Endothelial cell (in vitro differentiated cells): ENCODE data around the gene NCK1. TPM values are rescaled to one million over a fixed set of nuclear protein-coding genes. Genes with fewer than 3 reads are reported as not detected.

Source experiments
- DNase-seq: peaks from one replicate; pipeline ENCODE4 v3.0.0; 2021; ENCODE audit warnings: low spot score
- H3K27ac Mint-ChIP-seq: one replicate; pipeline ENCODE4 v1.8.0; 2021; ENCODE audit warnings: mixed read lengths, inconsistent platforms; ENCODE audit not compliant: unreplicated experiment
- H3K27me3 Mint-ChIP-seq: one replicate; pipeline ENCODE4 v1.8.0; 2021; ENCODE audit warnings: mild to moderate bottlenecking, moderate library complexity, mixed read lengths, inconsistent platforms; ENCODE audit not compliant: unreplicated experiment
- H3K36me3 Mint-ChIP-seq: one replicate; pipeline ENCODE4 v1.8.0; 2021; ENCODE audit warnings: mild to moderate bottlenecking, low read depth, mixed read lengths, inconsistent platforms; ENCODE audit not compliant: unreplicated experiment
- H3K4me1 Mint-ChIP-seq: one replicate; pipeline ENCODE4 v1.8.0; 2021; ENCODE audit warnings: mild to moderate bottlenecking, mixed read lengths, inconsistent platforms; ENCODE audit not compliant: unreplicated experiment
- H3K4me3 Mint-ChIP-seq: one replicate; pipeline ENCODE4 v1.8.0; 2021; ENCODE audit warnings: mild to moderate bottlenecking, mixed read lengths, inconsistent platforms; ENCODE audit not compliant: unreplicated experiment
- H3K9me3 Mint-ChIP-seq: one replicate; pipeline ENCODE4 v1.8.0; 2021; ENCODE audit warnings: mixed read lengths, inconsistent platforms; ENCODE audit not compliant: unreplicated experiment
- CTCF ChIP-seq: fragments of 200-600 bp; sonication (generic); IDR thresholded peaks from one replicate; pipeline ENCODE4 v1.5.0; 2021; ENCODE audit warnings: antibody characterized with exemption; ENCODE audit not compliant: unreplicated experiment
- total RNA-seq: library from RNA; stranded (reverse); fragmentation: NEBNext Ultra II Directional; extraction: Animal tissue kit (Norgen Biotek cat#: 25700); gene quantifications from one replicate; pipeline ENCODE4 v1.2.1, GENCODE V29; 2021; ENCODE audit not compliant: unreplicated experiment

NCK1 gene
- total RNA-seq, 1 donor from 2014 or later, result 53.9 TPM

DNA sequence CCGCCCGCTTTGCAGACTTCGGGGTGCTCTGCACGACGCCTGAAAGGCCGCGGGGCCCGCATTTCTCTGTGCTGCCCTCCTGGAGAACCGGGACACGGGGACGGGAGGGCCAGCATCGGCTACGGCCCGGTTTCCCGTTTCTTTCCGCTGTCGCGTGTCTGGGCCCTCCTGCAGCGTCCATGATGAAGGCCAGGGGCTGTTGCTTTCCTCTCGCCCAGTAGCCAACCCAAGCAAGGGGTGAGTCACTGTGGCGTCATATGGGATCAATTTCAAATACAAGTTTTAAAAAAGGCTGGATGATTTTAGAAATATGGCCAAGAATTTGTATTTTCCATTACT, 42.6 kb upstream of the NCK1 start:
- H3K9me3 Mint-ChIP-seq, result peaks cover 2% of the 10 kb centered on the region
- H3K27me3 Mint-ChIP-seq, result peaks cover 9% of the 10 kb centered on the region
- TF ChIP-seq CTCF, result no peak
- peak overlapping the region; percentile 96 for H3K4me3 Mint-ChIP-seq
- H3K36me3 Mint-ChIP-seq, result peaks cover 9% of the 10 kb centered on the region
- peak; percentile 24 for DNase-seq
- H3K27ac Mint-ChIP-seq, result no peak overlapping the region
- H3K4me1 Mint-ChIP-seq, result peaks cover 19% of the 10 kb centered on the region

GRCh38 chr3:136819731-136820679, 42.0 kb upstream of the NCK1 start:
- peaks cover 4% of the 10 kb centered on the region for H3K9me3 Mint-ChIP-seq
- peak overlapping the region; percentile 96 for H3K4me3 Mint-ChIP-seq
- peaks cover 11% of the 10 kb centered on the region for H3K36me3 Mint-ChIP-seq
- H3K27me3 Mint-ChIP-seq, result peaks cover 9% of the 10 kb centered on the region
- no peak overlapping the region for H3K27ac Mint-ChIP-seq
- H3K4me1 Mint-ChIP-seq, result peaks cover 19% of the 10 kb centered on the region
- TF ChIP-seq CTCF, result no peak
- DNase-seq, result peak; percentile 53

- Mint-ChIP-seq H3K4me3 (no peak overlapping the region), H3K27me3 (no peaks in the 10 kb centered on the region), H3K4me1 (no peaks in the 10 kb centered on the region), H3K9me3 (no peaks in the 10 kb centered on the region), H3K36me3 (peaks cover 3% of the 10 kb centered on the region), H3K27ac (no peak overlapping the region)
- DNase-seq, result no peak
- TF ChIP-seq CTCF, result no peak
Observed at GRCh38 chr3:136831461-136831860, 30.5 kb upstream of the NCK1 start.

DNA sequence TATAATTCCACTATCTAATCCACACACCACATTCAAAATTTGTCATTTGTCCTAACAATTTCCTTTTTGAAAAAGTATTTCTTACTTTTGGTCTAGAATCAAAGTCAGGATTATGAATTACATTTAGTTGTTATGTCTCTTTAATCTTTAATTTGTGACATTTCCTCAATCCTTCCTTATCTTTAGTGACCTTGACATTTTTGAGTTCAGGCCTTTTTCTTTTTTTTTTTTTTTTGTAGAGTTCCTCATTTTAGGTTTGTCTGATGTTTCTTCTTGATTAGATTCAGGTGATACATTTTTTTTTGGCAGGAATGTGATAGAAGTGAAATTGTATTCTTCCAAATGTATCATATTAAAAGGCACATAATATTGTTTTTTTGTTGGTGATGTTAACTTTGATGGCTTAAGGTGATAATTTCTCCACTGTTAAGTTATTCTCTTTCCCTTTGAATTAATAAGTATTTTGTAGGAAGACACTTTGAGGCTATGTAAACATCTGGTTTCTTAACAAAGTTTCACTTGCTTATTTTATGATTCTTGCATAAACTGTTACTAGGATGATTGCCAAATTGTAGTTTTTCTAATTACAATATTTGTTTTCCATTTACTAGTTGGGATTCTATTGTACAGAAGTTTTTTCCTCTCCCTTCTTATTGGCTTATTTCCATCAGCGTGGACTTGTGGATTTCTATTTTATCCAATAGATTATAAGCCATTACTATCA, 26.8 kb upstream of the NCK1 start:
- no peaks in the 10 kb centered on the region for H3K27me3 Mint-ChIP-seq
- DNase-seq, result no peak
- no peak overlapping the region for H3K27ac Mint-ChIP-seq
- H3K4me3 Mint-ChIP-seq, result no peak overlapping the region
- no peaks in the 10 kb centered on the region for H3K9me3 Mint-ChIP-seq
- TF ChIP-seq CTCF, result no peak
- H3K36me3 Mint-ChIP-seq, result peaks cover 7% of the 10 kb centered on the region
- H3K4me1 Mint-ChIP-seq, result peaks cover 20% of the 10 kb centered on the region
